ENCODE data around the gene B4GALT1.

- TF ChIP-seq CTCF (IDR thresholded peaks at IDR 0.05 in 2 of 3, conservative IDR thresholded peaks at IDR 0.05 in 1 of 3; ENCODE audit: borderline replicate concordance in 1 of 3, insufficient read depth in 1 of 3, low read depth in 2 of 3, low read length in 2 of 3) (no peak), POLR2AphosphoS5 (IDR thresholded peaks at IDR 0.05; ENCODE audit: low read depth, low read length) (no peak), REST (IDR thresholded peaks at IDR 0.05; ENCODE audit: low read depth) (no peak)
Observed at GRCh38 chr9:33168941-33169544, 1.9 kb upstream of the B4GALT1 start.

Data from HCT116 (cell line).